Mucosa of rectum (tissue), 2 donors: ENCODE data around the gene GNB5.
"Not testable (repeated sequence)": the region's sequence is repeated elsewhere in the genome, so short reads cannot be mapped to it uniquely, and the experiment has no call there.

Source experiments
- H3K27ac ChIP-seq, 2 donors: one replicate each; pipeline ENCODE4 v1.7.0; 2013; ENCODE audit warnings: inconsistent platforms in 2 of 2, low read depth in 2 of 2, low read length in 2 of 2
- H3K27me3 ChIP-seq, 2 donors: one replicate each; pipeline ENCODE4 v1.7.0; 2013; ENCODE audit warnings: low read length in 2 of 2; ENCODE audit not compliant: control insufficient read depth in 2 of 2, insufficient read depth in 2 of 2
- H3K36me3 ChIP-seq, 2 donors: one replicate each; pipeline ENCODE4 v1.7.0; 2013; ENCODE audit warnings: low read length in 2 of 2; ENCODE audit not compliant: control insufficient read depth in 2 of 2, insufficient read depth in 2 of 2
- H3K4me1 ChIP-seq, 2 donors: one replicate each; pipeline ENCODE4 v1.7.0; 2013; ENCODE audit warnings: low read length in 2 of 2, mild to moderate bottlenecking in 1 of 2; ENCODE audit not compliant: control insufficient read depth in 2 of 2, insufficient read depth in 2 of 2
- H3K4me3 ChIP-seq, 2 donors: one replicate each; pipeline ENCODE4 v1.7.0; 2013; ENCODE audit warnings: low read length in 2 of 2
- H3K9ac ChIP-seq, 2 donors: one replicate each; pipeline ENCODE4 v1.7.0; 2013; ENCODE audit warnings: low read length in 2 of 2, low read depth in 1 of 2, mild to moderate bottlenecking in 1 of 2
- H3K9me3 ChIP-seq, 2 donors: one replicate each; pipeline ENCODE4 v1.7.0; 2013; ENCODE audit warnings: low read length in 2 of 2; ENCODE audit not compliant: control insufficient read depth in 2 of 2
- donor health status: healthy.
- donor health status: Normal muscosa, but diverticular disease.

Gene GNB5

GRCh38 chr15:52178765-52179164 is 12.4 kb downstream of the GNB5 start:
- peak overlapping the region; percentile 79 to 83 for H3K4me3 ChIP-seq

GRCh38 chr15:52172869-52173268 is 18.3 kb downstream of the GNB5 start:
- Histone ChIP-seq H3K4me1 (no peaks in the 10 kb centered on the region), H3K9me3 (no peaks in the 10 kb centered on the region), H3K27ac (no peak overlapping the region), H3K9ac (no peak overlapping the region), H3K4me3 (no peak overlapping the region), H3K27me3 (no peaks in the 10 kb centered on the region), H3K36me3 (no peaks in the 10 kb centered on the region)

More at GRCh38 chr15:52178765-52179164, 12.4 kb downstream of the GNB5 start:
- H3K9me3 ChIP-seq, result no peaks in the 10 kb centered on the region
- H3K27me3 ChIP-seq, result peaks cover 0 to 3% of the 10 kb centered on the region in 2 donors
- no peaks in the 10 kb centered on the region for H3K36me3 ChIP-seq
- peaks cover 6 to 15% of the 10 kb centered on the region in 2 donors for H3K4me1 ChIP-seq
- H3K27ac ChIP-seq, result peak overlapping the region; percentile 80 to 88
- peak overlapping the region; percentile 69 to 83 for H3K9ac ChIP-seq

GRCh38 chr15:52171807-52172206 is 19.4 kb downstream of the GNB5 start:
- Histone ChIP-seq H3K9me3 (no peaks in the 10 kb centered on the region), H3K27ac (no peak overlapping the region), H3K4me3 (no peak overlapping the region)

GRCh38 chr15:52171386-52171785 is 19.8 kb downstream of the GNB5 start:
- no peaks in the 10 kb centered on the region for H3K9me3 ChIP-seq
- H3K4me3 ChIP-seq, result no peak overlapping the region
- H3K9ac ChIP-seq, result no peak overlapping the region
- no peaks in the 10 kb centered on the region for H3K27me3 ChIP-seq
- H3K36me3 ChIP-seq, result no peaks in the 10 kb centered on the region
- no peaks in the 10 kb centered on the region for H3K4me1 ChIP-seq
- no peak overlapping the region for H3K27ac ChIP-seq

More at GRCh38 chr15:52171807-52172206, 19.4 kb downstream of the GNB5 start:
- Histone ChIP-seq H3K36me3 (no peaks in the 10 kb centered on the region), H3K9ac (no peak overlapping the region), H3K27me3 (no peaks in the 10 kb centered on the region), H3K4me1 (no peaks in the 10 kb centered on the region)

GRCh38 chr15:52170199-52170598 is 21.0 kb downstream of the GNB5 start:
- not testable (repeated sequence) for H3K9me3 ChIP-seq, H3K4me1 ChIP-seq, H3K9ac ChIP-seq, H3K4me3 ChIP-seq, H3K36me3 ChIP-seq, H3K27me3 ChIP-seq, H3K27ac ChIP-seq

- not testable (repeated sequence) for H3K4me1 ChIP-seq, H3K36me3 ChIP-seq, H3K27me3 ChIP-seq, H3K27ac ChIP-seq, H3K9me3 ChIP-seq, H3K9ac ChIP-seq, H3K4me3 ChIP-seq
These were observed 25.6 kb downstream of the GNB5 start for GRCh38 chr15:52165494-52166131.

- no peak overlapping the region for H3K4me3 ChIP-seq
- H3K27me3 ChIP-seq, result no peaks in the 10 kb centered on the region
- H3K9me3 ChIP-seq, result no peaks in the 10 kb centered on the region
- H3K27ac ChIP-seq, result no peak overlapping the region
- H3K9ac ChIP-seq, result no peak overlapping the region
- H3K4me1 ChIP-seq, result no peaks in the 10 kb centered on the region
- no peaks in the 10 kb centered on the region for H3K36me3 ChIP-seq
These were observed 26.4 kb downstream of the GNB5 start for GRCh38 chr15:52164631-52165265.

- Histone ChIP-seq H3K27ac (no peak overlapping the region), H3K4me1 (no peaks in the 10 kb centered on the region), H3K9me3 (no peaks in the 10 kb centered on the region), H3K4me3 (no peak overlapping the region), H3K36me3 (no peaks in the 10 kb centered on the region), H3K9ac (no peak overlapping the region), H3K27me3 (no peaks in the 10 kb centered on the region)
These were observed 27.6 kb downstream of the GNB5 start for GRCh38 chr15:52163321-52164190.

GRCh38 chr15:52162876-52163275 is 28.3 kb downstream of the GNB5 start:
- Histone ChIP-seq H3K9ac (no peak overlapping the region), H3K36me3 (no peaks in the 10 kb centered on the region), H3K27ac (no peak overlapping the region), H3K4me3 (no peak overlapping the region), H3K27me3 (no peaks in the 10 kb centered on the region), H3K4me1 (no peaks in the 10 kb centered on the region), H3K9me3 (no peaks in the 10 kb centered on the region)

- Histone ChIP-seq H3K27me3 (no peaks in the 10 kb centered on the region), H3K4me3 (no peak overlapping the region), H3K9ac (no peak overlapping the region), H3K36me3 (no peaks in the 10 kb centered on the region), H3K27ac (no peak overlapping the region), H3K4me1 (no peaks in the 10 kb centered on the region), H3K9me3 (no peaks in the 10 kb centered on the region)
These were observed 28.9 kb downstream of the GNB5 start for GRCh38 chr15:52162260-52162659.
